Subcutaneous preadipocyte (primary cell): ENCODE results near the gene VIL1. TPM values are rescaled to one million over a fixed set of nuclear protein-coding genes. Genes with fewer than 3 reads are reported as not detected.

Experiments used
- small RNA-seq: library from RNA; depleted of rRNA; stranded (forward); fragments of <200 nt; gene quantifications from one replicate; pipeline ENCODE3, GENCODE V24; 2012
- total RNA-seq: library from RNA; depleted of rRNA; stranded (reverse); fragments of >200 nt; gene quantifications from 2 replicates; pipeline ENCODE4 v1.2.3, GENCODE V29; 2012

The VIL1 gene
- total RNA-seq = under 0.01 TPM in 1 of 2 replicates, not detected in the other

DNA sequence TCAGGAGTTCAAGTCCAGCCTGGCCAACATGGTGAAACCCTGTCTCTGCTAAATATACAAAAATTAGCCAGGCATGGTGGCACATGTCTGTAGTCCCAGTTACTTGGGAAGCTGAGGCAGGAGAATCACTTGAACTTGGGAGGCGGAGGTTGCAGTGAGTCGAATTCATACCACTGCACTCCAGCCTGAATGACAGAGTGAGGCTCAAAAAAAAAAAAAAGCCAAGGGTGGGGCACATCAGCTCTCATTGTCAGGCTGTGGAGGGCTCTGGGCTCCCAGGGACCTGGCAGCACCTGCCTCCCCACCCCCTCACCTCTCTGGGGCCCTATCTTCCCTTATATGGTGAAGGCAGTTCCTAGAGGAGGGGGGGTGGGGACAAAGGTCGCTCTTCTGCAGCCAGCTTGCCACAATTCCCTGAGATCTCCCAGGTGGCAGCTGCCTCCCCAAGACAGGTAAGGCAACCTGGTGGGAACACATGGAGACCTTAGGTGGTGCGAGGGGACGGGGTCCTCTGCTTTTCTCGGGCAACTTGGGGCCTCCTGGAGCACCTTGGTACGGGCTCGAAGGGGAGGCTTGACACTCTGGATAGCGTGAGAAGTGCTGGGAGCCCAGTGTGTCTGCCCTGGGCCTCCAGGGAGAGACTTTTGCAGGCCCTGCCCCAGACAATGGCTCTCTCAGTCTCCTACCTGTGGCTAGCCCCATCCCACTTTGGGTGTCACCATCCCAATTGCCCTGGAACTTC, at the start of gene VIL1:
Gene VIL1 (plus strand): TSS at position 407 of the 742 bp plus-strand sequence. CDS start 4,656 bp downstream, outside the sequence.

DNA sequence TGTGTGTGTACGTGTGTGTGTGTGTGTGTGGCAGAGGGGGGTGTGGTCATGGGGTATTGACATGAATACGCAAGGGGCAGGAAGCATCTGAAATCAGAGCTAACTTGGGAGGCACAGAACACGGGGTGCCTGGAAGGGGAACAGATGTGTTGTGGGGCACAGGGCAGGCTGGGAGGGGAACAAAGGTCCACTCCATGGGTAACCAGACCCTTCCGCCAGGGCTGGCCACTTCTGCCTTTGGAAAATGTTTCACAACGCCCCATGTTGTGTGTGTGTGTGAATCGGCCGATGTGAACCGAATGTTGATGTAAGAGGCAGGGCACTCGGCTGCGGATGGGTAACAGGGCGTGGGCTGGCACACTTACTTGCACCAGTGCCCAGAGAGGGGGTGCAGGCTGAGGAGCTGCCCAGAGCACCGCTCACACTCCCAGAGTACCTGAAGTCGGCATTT, 37.0 kb upstream of the VIL1 start, which contains the start of gene SLC11A1:
Gene SLC11A1 (plus strand): TSS at position 358 of the 451 bp plus-strand sequence. CDS start 96 bp downstream, outside the sequence.

DNA sequence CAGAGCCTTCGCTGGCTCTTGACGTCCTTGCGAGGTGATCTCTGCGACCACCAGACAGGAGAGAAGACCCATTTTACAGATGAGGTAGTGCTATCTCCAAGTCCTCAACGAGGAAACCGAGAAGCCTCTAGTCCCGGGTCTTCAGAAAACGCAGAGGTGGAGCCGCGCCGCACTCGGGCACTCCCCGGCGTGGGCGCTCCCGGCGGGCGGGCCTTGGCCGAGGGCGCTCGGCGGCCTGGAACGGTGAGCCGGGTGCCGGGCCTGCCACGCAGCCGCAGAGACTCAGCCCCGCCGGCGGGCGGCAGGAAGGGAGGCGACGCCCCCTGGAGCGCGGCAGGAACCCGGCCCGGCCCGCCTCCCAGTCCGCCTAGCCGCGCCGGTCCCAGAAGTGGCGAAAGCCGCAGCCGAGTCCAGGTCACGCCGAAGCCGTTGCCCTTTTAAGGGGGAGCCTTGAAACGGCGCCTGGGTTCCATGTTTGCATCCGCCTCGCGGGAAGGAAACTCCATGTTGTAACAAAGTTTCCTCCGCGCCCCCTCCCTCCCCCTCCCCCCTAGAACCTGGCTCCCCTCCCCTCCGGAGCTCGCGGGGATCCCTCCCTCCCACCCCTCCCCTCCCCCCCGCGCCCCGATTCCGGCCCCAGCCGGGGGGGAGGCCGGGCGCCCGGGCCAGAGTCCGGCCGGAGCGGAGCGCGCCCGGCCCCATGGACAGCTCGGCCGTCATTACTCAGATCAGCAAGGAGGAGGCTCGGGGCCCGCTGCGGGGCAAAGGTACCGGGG, 19.3 kb upstream of the VIL1 start, which contains the start of gene CTDSP1:
Gene CTDSP1 (plus strand): TSS at position 478 of the 776 bp plus-strand sequence. CDS start 223 bp downstream, at position 701.

Small RNAs within 50 kb of the gene (small RNA-seq; reads per million reads assigned to genes)
- gene MIR26B = 592 reads per million, percentile 99 among the genes with 10 or more reads in this experiment

Other genes starting within 250 kb of the VIL1 start
- gene ARPC2, start 201.9 kb upstream of the VIL1 start, total RNA-seq = 299 and 362 TPM in 2 replicates
- 0.20 TPM in 1 of 2 replicates, not detected in the other for gene GPBAR1, start 158.1 kb upstream of the VIL1 start, total RNA-seq
- 108 and 115 TPM in 2 replicates for gene AAMP, start 149.0 kb upstream of the VIL1 start, total RNA-seq
- gene PNKD, start 148.6 kb upstream of the VIL1 start, total RNA-seq = 17.8 and 28.3 TPM in 2 replicates
- gene TMBIM1, start 126.6 kb upstream of the VIL1 start, total RNA-seq = 125 and 138 TPM in 2 replicates
- gene CATIP, start 62.3 kb upstream of the VIL1 start, total RNA-seq = not detected in 2 replicates
- gene SLC11A1, start 36.9 kb upstream of the VIL1 start, total RNA-seq = under 0.01 and 0.20 TPM in 2 replicates
- gene CTDSP1, start 19.3 kb upstream of the VIL1 start, total RNA-seq = 46.7 and 54.5 TPM in 2 replicates
- 11.3 and 17.6 TPM in 2 replicates for gene USP37, start 149.2 kb downstream of the VIL1 start, total RNA-seq
- 55.1 and 77.6 TPM in 2 replicates for gene CNOT9, start 149.7 kb downstream of the VIL1 start, total RNA-seq
- 2.2 and 2.6 TPM in 2 replicates for gene PLCD4, start 188.8 kb downstream of the VIL1 start, total RNA-seq
- 12.9 and 20.9 TPM in 2 replicates for gene ZNF142, start 240.5 kb downstream of the VIL1 start, total RNA-seq
- 42.6 and 48.1 TPM in 2 replicates for gene BCS1L, start 240.6 kb downstream of the VIL1 start, total RNA-seq